HG02588 (cell line): ENCODE data around the gene SET.
A peak's percentile ranks its signal among the peaks of the same experiment; 100 is the strongest.
"Not testable (repeated sequence)": the region's sequence is repeated elsewhere in the genome, so short reads cannot be mapped to it uniquely, and the experiment has no call there.

Source experiments
- ATAC-seq: cut with Tn5 transposase; IDR thresholded peaks from one replicate; pipeline ENCODE4 v1.9.1; 2021; ENCODE audit warnings: mild to moderate bottlenecking, moderate library complexity; ENCODE audit not compliant: unreplicated experiment

The SET gene

GRCh38 chr9:128685636-128686489 is 3.2 kb upstream of the SET start:
- ATAC-seq = no peak

- no peak for ATAC-seq
Measured at GRCh38 chr9:128687453-128687852, 1.6 kb upstream of the SET start.

DNA sequence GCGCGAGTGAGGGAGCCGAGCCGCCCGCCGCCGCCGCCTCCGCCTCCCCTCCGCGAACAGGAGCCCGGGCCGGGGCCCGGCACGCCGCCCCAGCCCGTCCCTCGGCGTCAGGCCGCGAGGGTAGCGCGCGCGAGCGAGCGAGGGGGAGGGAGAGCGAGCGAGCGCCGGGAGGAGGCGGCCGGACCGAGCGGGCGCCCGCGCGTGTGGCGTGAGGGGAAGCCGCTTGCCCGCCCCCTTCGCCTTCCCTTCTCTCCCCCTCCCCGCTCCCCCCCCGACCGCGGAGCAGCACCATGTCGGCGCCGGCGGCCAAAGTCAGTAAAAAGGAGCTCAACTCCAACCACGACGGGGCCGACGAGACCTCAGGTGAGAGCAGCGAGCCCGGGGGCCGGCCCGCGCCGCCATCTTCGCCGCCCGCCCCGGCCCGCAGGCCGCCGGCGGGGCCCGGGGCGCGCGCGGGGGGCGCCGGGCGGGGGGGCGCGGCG is 312 bp downstream of the SET start:
- ATAC-seq = peak; percentile 28

- peak; percentile 5 for ATAC-seq
Measured at GRCh38 chr9:128689820-128690683, 1.0 kb downstream of the SET start.

- ATAC-seq = no peak
Measured at GRCh38 chr9:128690684-128691034, 1.6 kb downstream of the SET start.

DNA sequence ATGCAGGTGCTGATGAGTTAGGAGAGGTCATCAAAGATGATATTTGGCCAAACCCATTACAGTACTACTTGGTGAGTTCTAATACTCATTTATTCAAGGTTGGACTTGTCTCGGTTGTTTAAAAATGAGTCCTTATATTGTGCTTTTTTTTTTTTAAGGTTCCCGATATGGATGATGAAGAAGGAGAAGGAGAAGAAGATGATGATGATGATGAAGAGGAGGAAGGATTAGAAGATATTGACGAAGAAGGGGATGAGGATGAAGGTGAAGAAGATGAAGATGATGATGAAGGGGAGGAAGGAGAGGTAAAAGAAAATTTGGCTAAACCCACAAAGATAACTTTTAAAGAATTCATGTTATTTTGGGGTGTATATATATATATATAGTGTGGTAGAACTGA is 4.7 kb downstream of the SET start:
- ATAC-seq = not testable (repeated sequence)

DNA sequence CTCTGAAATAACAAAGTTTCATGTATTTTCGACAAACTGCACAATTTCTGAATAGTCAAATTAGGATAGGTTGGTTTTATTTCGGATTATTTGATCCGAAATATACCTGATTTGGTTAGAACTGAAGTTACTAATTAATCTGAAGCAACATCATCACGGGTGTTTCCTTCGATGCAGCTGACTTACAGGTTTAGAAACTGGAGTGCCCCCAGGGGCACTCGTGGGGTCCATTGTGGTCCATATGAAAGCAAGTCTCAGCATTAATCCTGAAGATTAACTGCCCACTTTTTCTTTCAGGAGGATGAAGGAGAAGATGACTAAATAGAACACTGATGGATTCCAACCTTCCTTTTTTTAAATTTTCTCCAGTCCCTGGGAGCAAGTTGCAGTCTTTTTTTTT is 5.3 kb downstream of the SET start:
- ATAC-seq = no peak

GRCh38 chr9:128696923-128697707 is 8.1 kb downstream of the SET start:
- no peak for ATAC-seq

- ATAC-seq = not testable (repeated sequence)
Measured at GRCh38 chr9:128699096-128699795, 10.2 kb downstream of the SET start.

GRCh38 chr9:128701227-128701854 is 12.3 kb downstream of the SET start:
- ATAC-seq = no peak

DNA sequence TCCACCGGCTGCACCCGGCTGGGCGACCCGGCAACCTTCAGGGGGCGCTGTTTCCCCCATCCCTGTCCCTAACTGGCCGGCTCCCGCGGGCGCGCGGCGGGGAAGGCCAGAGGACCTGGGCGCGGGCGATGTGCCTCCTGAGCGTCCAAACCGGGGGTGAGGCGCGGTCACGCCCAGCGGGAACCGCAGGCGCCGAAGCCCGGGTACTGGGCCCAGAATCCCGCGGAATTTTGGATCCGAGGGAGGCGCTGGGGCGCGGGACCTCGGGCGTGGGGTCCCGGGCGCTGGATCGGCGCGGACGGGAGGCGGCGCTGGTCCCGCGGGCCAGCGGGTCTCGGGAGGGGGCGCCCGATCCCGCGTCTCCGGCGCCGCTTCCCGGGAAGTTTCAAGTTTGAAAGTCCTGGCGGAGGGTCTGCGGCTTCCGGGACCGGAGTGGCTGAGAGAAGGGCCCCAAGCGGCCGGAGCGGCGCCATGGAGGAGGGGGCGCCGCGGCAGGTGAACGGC is 13.5 kb downstream of the SET start, which contains the start of gene PKN3:
Gene PKN3, plus strand, starts transcription at position 59 of the 504 bp plus-strand sequence. Its CDS starts 413 bp downstream, at position 472.
- peak; percentile 76 for ATAC-seq

DNA sequence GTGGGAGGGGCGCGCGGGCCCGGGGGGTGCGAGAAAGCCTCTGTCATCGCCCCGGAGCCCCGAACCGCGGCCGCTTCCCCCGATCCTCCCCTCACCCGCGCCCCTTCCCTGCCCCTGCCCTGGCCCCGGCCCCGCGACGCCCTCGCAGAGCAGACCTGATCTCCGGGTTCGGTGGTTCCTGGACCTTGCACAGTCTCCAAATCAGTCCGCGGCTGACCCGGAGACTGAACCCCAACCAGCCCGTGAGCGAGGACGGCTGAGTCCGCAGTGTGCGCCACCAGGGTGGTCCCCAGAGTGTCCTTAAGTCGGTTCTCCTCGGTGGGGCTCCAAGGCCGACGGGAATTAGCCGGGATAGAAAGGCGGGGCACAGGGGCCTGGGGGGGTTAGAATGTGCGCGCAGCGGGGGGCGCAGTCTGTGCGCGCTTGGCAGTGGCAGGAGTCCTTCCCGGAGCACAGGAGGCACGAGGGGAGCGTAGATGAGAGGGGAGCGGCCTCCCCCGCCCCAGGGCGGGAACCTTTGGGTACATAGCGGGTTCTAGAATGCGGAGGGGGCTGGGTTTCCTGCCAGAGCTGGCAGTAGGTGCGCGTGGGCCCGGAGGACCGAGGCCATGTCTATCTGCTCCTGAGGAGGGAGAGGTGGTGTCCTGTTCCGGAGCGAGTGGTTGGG is 14.1 kb downstream of the SET start:
- no peak for ATAC-seq

DNA sequence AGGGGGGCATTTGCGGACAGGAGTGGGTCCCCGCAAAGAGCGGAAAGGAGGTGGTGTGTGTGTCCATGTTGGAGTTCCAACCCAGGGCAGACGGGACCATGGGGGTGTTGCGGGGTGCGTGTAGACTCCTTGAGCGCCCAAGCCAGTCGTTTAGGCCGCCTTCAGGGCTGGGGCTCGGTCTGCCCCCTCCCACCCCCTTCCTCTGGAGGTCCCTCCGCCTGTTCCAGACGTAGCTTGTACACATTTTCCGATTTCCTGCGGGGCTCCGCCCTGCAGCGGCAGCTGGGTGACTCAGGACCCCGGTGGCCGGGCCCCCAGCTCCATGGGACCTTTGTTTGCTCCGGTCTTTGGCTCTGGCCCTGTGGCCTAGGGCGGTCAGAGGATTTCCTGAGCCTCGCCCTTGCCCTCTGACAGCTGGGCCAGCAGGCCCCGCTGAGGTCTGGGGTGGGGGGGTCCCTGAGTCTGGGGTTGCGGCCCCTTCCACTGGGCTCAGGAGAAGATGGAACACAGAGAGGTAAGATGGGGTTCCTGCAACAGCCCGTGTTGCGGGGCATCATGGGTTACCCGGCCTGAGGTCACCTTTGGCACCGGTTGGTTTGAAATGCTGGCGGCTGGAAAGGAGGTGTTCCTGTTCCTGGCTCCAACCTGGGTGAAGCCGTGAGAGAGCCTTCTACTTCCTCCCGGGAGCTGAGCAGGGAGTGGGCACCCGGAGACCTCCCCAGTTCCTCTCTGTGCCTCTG is 14.8 kb downstream of the SET start:
- no peak for ATAC-seq

GRCh38 chr9:128704356-128704670 is 15.3 kb downstream of the SET start:
- no peak for ATAC-seq

GRCh38 chr9:128705051-128705965 is 16.3 kb downstream of the SET start:
- no peak for ATAC-seq

- no peak for ATAC-seq
Measured at GRCh38 chr9:128706045-128706444, 17.0 kb downstream of the SET start.

GRCh38 chr9:128706671-128707381 is 17.8 kb downstream of the SET start:
- ATAC-seq = no peak
